PC-3 (cell line): Measurements from ENCODE around the gene ID4.

Source experiments
- EZH2 ChIP-seq: fragments of 300-600 bp; sonication (generic); IDR thresholded peaks from one replicate; pipeline ENCODE4 v1.6.1; 2017; ENCODE audit warnings: antibody characterized with exemption, mild to moderate bottlenecking, low read length; ENCODE audit not compliant: unreplicated experiment
- TF ChIP-seq, protein P1 (sequence below): fragments of 300-600 bp; sonication (generic); conservative IDR thresholded peaks from 2 replicates; pipeline ENCODE4 v1.5.1; 2017; ENCODE audit warnings: antibody characterized with exemption, low read depth, mild to moderate bottlenecking, low read length

DNA sequence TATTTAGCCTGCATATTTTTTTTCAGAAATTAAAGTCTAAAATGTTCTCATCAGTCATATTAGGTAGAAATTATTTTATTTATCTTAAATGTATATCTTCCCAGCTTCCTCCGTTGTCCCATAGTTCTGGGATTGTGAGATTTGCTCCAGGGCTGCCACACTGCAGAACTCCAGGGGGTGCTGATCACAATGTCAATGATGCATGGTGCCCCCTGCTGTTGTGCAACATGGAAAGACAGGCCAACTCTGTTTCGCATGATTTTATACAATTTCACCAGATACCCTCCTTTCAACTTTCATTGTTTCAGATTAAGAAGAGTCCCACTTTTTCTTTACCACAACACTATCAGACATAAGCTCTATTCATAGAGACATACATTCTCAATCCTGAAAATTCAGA lies 35.9 kb downstream of the ID4 start:
- TF ChIP-seq EZH2: no peak
- TF ChIP-seq, protein P1, sequence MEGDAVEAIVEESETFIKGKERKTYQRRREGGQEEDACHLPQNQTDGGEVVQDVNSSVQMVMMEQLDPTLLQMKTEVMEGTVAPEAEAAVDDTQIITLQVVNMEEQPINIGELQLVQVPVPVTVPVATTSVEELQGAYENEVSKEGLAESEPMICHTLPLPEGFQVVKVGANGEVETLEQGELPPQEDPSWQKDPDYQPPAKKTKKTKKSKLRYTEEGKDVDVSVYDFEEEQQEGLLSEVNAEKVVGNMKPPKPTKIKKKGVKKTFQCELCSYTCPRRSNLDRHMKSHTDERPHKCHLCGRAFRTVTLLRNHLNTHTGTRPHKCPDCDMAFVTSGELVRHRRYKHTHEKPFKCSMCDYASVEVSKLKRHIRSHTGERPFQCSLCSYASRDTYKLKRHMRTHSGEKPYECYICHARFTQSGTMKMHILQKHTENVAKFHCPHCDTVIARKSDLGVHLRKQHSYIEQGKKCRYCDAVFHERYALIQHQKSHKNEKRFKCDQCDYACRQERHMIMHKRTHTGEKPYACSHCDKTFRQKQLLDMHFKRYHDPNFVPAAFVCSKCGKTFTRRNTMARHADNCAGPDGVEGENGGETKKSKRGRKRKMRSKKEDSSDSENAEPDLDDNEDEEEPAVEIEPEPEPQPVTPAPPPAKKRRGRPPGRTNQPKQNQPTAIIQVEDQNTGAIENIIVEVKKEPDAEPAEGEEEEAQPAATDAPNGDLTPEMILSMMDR: peak; percentile 56
